ENCODE data around the gene MC3R. TPM values are rescaled to one million over a fixed set of nuclear protein-coding genes. Genes with fewer than 3 reads are reported as not detected.
"Not testable (repeated sequence)": the region's sequence is repeated elsewhere in the genome, so short reads cannot be mapped to it uniquely, and the experiment has no call there.

Gene MC3R
- not detected for total RNA-seq
- long read RNA-seq: 0 reads

DNA sequence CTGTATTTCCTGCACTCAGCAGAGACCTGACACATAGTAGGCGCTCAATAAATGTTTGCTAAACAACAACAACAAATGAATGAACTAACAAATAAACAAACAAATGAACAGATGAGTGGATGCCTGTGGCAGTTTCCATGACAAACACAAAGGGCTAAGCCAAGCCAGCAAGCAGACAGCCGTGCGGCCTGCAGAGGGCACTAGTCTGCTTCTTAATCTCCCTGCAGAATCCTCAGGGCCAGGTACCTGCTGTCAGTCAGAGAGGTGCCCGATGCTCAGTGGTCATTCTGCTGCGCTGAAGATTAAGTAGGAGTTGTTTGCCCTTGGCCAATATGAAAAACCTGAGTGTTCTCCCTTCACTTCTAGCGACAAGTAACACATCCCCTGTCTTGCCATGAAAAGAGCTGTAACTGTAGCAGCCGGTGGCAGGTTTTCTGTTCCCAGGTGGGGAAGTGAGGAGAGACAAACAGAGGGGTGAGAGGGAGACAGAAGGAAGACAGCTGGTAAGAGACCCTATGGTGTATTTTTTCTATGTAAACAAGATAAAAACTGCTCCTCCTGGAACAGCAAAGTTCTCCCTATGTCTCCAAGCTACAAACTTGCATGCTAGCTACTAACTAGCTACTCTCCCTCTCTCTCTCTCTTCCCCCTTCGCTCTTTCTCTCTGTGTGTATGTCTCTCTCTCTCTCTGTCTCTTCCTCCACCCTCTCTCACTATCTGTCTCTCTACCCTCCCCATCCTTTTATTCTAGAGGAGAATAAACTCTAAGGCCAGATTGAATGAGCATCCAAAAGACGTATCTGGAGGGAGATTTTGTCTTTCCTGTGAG lies at the start of gene MC3R:
Gene MC3R, plus strand, starts transcription at position 779 of the 829 bp plus-strand sequence. CDS start 112 bp downstream, outside the sequence.
- no peak for DNase-seq (ENCODE audit: low spot score)
- intact Hi-C loops (cut with DNase I): loop anchor here (5.0 kb wide), 1 partner anchor 94 kb away; no protein-coding TSS in a partner anchor

DNA sequence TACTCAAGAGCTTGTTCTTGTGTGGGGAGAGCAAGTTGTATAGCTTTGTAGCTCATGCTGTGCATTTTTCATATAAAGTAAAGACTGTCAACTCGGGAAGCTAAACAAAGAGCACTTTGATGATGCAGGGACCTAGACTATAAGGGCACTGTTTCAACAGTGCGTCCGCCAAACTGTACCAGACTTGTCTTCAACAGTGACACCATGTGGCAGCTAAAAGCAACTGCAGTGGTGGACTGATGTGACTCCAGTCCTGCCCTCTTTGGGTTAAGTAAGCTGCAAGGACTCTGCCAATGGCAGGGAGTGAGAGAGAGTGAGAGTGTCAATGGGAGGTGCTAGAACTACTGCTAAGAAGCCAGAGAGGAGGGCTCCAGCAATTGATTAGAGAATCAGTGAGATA lies 48.1 kb upstream of the MC3R start:
- DNase-seq (ENCODE audit: low spot score): no peak
- intact Hi-C loops (cut with DNase I): loop anchor here (5.0 kb wide), 1 partner anchor 142 kb away; no protein-coding TSS in a partner anchor

DNA sequence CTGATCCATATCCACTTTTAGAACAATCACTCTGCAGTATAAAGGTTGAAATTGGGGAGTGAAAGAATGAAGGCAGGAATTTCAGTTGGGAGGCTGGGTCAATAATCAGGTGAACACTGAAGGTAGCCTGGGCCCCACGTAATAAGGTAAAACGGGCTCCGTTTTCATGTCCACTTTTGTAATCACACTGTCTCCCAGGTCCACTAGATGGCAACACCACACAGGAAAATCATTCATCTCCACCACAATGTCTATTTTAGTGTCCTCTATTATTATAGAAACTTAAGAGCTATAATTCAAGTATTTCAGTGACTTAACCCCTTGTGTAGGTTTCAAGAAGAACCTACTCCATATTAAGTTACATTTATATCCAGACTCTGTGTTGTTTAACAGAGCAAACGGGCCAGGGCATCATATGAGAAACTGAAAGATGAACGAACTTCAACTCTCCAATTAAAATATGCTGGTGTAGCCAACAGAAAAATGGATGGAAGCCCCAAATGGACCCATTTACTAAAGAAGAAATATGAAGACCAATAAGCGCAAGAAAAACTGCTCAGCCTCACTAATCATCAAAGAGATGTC lies 45.9 kb upstream of the MC3R start:
- intact Hi-C loops (cut with DNase I): loop anchor here (5.0 kb wide), 1 partner anchor 140 kb away; no protein-coding TSS in a partner anchor
- DNase-seq (ENCODE audit: low spot score): no peak

DNA sequence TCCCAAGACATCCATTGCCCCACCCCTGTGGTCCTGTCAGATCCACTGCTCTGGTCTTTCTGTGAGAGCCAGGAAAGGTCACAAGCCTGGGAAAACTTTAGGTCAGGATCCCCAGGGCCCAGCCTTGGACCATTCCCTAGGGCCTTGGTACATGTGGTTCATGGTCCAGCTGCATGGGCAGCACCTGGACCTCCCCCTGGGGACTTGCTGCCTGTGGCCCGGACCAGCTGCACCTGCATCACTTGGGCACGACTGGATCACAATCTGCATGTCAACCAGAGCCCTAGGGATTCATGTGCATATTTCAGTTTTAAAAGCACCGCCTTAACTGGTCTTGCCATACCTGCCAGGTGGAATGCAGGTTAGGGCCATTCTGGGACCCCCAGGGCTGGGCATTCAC lies 44.3 kb upstream of the MC3R start:
- intact Hi-C loops (cut with DNase I): loop anchor here (5.0 kb wide), 1 partner anchor 138 kb away; no protein-coding TSS in a partner anchor
- no peak for DNase-seq (ENCODE audit: low spot score)

DNA sequence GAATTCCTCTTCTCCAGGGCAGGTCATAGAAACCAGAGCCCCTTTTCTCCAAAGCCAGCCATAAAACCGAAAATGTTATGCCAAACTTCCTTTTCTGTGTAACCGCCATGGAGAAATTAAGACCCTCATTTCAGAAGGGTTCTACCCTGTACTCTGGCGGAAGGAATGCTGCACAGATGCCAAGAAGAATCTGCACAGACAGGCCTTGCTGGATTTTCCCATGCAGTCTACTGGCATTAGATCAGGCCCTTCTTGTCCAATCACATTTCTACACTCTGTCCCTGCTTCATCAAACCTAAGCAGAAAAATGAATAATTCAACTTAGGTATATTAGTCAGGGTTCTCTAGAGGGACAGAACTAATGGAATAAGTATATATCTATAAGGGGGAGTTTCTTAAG lies 43.2 kb upstream of the MC3R start:
- no peak for DNase-seq (ENCODE audit: low spot score)
- intact Hi-C loops (cut with DNase I): no loop called here

DNA sequence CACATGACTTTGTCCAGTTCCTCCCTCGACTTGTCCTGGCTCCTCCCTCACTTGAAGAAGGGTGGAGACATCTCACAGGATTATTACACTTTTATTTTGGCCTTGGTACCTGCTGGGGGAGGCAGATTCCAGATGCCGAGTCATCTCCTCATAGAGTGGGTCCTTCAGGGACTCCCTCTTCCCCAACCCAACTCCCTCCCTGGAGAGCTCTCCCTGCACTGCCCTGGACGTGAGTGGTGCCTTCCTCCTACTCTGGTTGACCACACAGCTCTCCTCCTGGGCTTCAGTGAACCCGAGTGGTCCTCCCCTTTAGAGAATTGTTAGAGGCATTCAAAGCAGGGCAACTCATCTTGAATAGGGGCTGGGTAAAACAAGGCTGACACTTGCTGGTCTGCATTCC lies 40.9 kb upstream of the MC3R start:
- intact Hi-C loops (cut with DNase I): no loop called here
- DNase-seq (ENCODE audit: low spot score): no peak

GRCh38 chr20:56208121-56208520 lies 40.4 kb upstream of the MC3R start:
- intact Hi-C loops (cut with DNase I): no loop called here
- DNase-seq (ENCODE audit: low spot score): no peak

- no peak for DNase-seq (ENCODE audit: low spot score)
- intact Hi-C loops (cut with DNase I): no loop called here
Measured at GRCh38 chr20:56211051-56211450, 37.5 kb upstream of the MC3R start.

- intact Hi-C loops (cut with DNase I): no loop called here
- no peak for DNase-seq (ENCODE audit: low spot score)
Measured at GRCh38 chr20:56212091-56212490, 36.4 kb upstream of the MC3R start.

DNA sequence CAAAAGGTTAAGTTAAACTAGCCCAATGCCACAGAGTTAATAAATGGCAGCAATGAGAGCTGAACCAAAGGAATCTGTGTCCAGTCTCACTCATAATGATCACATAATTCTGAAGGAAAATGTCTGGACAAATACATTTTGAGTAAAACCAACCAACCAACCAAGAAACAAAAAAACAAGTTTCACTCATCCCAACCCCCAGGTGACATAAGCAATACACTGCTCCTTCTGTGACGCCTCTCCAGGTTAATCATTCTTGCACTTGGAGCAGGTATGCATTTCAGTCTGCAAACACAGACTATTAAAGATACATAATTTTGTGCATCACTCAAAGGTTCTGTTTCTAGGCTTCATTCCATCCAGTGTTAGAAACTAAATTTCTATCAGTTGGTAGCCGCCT lies 35.2 kb upstream of the MC3R start:
- DNase-seq (ENCODE audit: low spot score): no peak
- intact Hi-C loops (cut with DNase I): no loop called here

DNA sequence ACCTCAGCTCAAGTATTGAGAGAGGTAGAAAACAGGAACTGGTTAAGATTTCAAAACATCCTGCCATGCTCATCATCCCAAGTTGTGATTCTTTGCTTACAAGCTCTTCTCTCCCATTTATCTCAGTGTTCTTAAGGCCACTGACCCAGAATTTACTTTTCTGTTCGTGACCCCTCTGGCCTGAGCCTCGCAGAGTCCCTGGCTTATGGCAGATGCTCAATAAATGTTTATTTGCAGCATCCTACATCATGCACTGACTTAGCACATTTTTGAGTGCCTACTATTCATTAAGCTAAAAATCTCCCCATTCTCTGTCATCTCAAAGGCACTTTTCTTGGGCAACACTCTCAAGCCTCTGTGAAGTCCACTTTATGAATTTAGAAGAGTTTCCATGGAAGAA lies 33.4 kb upstream of the MC3R start:
- DNase-seq (ENCODE audit: low spot score): no peak

GRCh38 chr20:56217829-56218228 lies 30.7 kb upstream of the MC3R start:
- intact Hi-C loops (cut with DNase I): no loop called here
- no peak for DNase-seq (ENCODE audit: low spot score)

More for the DNA sequence above, 33.4 kb upstream of the MC3R start:
- intact Hi-C loops (cut with DNase I): no loop called here

GRCh38 chr20:56221186-56221585 lies 27.3 kb upstream of the MC3R start:
- intact Hi-C loops (cut with DNase I); DNase-seq (ENCODE audit: low spot score): not testable (repeated sequence)

DNA sequence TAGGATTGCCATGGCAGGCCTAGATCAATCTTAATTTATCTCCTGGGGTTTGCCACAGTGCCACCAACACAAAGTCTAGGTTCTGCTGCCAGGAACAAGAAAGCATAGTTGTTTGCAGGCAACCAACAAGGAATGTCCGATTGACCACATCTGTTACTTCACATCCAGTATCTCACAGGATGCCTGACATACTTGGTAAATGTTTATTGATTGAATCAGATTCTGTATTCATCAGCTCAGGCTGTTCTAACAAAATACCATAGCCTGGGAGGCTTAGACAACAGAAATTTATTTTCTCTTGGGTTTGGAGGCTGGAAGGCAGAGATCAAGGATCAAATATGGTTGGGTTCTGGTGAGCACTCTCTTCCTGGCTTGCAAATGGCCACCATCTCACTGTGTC lies 26.3 kb upstream of the MC3R start:
- intact Hi-C loops (cut with DNase I): no loop called here
- DNase-seq (ENCODE audit: low spot score): no peak

DNA sequence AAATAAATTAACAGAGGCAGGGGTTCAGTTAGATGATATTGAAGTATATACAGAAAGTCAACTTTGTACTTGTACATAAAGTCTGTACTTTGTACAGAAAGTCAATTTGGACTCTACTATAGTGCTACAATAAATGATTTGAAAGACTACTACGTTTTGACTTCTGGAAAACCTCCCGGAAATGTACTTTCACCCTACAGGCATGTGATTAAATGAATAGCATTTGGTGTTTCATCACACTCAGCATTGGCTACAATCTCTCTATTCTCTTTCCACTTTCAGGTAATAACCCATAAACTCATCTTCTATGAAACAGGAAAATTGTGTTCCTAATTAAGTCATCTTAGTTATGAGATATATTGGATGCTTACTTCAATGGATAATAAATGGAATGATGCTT lies 25.6 kb upstream of the MC3R start:
- no peak for DNase-seq (ENCODE audit: low spot score)
- intact Hi-C loops (cut with DNase I): no loop called here

- DNase-seq (ENCODE audit: low spot score): no peak
- intact Hi-C loops (cut with DNase I): no loop called here
Measured at GRCh38 chr20:56223352-56223751, 25.2 kb upstream of the MC3R start.

- intact Hi-C loops (cut with DNase I): no loop called here
Measured at GRCh38 chr20:56228021-56228420, 20.5 kb upstream of the MC3R start.

DNA sequence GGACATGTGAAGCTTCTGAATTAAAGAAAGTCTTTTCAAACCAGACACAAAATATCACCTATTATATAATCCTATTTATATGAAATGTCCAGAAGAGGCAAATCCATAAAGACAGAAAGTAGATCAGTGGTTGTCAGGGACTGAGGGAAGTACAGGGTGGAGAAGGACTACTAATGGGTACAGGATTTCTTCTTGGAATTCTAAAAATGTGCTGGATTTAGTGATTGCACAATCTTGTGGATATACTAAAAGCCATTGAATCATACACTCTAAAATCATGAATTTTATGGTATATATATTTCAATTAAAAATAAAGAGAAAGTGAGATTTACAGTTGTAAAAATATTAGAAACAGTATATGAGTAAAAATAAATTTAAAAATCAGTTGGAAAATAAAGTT lies 18.7 kb upstream of the MC3R start:
- intact Hi-C loops (cut with DNase I): no loop called here
- no peak for DNase-seq (ENCODE audit: low spot score)

More at GRCh38 chr20:56228021-56228420, 20.5 kb upstream of the MC3R start:
- DNase-seq (ENCODE audit: low spot score): no peak

DNA sequence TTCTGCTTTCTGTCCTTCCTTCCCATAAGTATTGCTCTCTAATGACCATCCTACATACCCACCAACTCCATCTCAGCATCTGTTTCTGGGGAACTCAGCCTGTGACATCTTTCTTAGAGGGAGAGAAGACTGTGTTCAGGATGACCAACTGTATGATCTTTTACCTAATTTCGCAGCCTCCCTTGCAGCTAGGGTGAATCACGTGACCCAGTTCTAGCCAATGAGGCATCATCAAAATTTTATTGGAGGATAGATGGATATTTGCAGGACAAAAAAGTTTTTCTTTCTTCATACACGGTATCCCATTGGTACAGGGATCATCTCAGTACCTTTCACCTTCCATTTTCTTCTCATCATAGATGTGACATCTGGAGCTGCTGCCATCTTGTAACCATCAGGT lies 14.4 kb upstream of the MC3R start:
- intact Hi-C loops (cut with DNase I): no loop called here
- DNase-seq (ENCODE audit: low spot score): no peak

GRCh38 chr20:56237335-56237734 lies 11.2 kb upstream of the MC3R start:
- DNase-seq (ENCODE audit: low spot score): no peak
- intact Hi-C loops (cut with DNase I): no loop called here

DNA sequence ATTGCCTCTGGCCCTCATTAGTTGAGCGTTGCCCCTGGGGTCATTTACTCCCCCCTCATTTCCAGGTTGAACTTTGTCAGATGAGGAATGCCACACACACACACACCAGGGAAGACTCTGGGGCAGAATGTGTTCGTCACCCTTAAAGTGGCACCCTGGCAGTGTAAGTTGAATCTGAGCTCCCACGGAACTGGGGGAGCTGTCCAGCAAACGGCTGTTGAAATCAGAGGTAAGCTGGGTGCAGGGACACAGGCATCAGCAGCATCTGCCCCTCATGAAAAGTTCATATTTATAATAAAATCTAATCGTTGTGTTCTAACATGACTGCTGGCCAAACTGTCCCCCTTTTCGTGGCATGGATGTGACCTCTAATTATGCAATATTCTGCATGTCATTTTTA lies 4.3 kb upstream of the MC3R start:
- intact Hi-C loops (cut with DNase I): no loop called here
- DNase-seq (ENCODE audit: low spot score): no peak
